Motor neuron (in vitro differentiated cells): ENCODE data around the gene SEC61A1. TPM values are rescaled to one million over a fixed set of nuclear protein-coding genes. Genes with fewer than 3 reads are reported as not detected.

Experiments used
- ATAC-seq, 8 experiments: fragments of 200-7000 bp; cut with Tn5 transposase; replicated peaks in 6 of 8; 2 replicates each; pipeline ENCODE4 v1.8.0; 2021; ENCODE audit warnings: mild to moderate bottlenecking in 8 of 8, moderate library complexity in 8 of 8
- H3K27ac ChIP-seq, 2 donors: fragments of 250-450 bp; sonication (Bioruptor Pico); 2 replicates each; pipeline ENCODE4 v1.9.0; 2021; ENCODE audit warnings: antibody characterized with exemption in 2 of 2, mild to moderate bottlenecking in 2 of 2, moderate library complexity in 1 of 2
- H3K4me1 ChIP-seq, 2 donors: fragments of 250-450 bp; sonication (Bioruptor Pico); replicated peaks in 1 of 2; 2 replicates each; pipeline ENCODE4 v1.6.1; 2021; ENCODE audit warnings: antibody characterized with exemption in 2 of 2, mild to moderate bottlenecking in 2 of 2, moderate library complexity in 1 of 2
- H3K4me3 ChIP-seq, 5 donors: fragments of 250-450 bp; sonication (Bioruptor Pico); 2 replicates each; pipeline ENCODE4 v1.9.0; 2021; ENCODE audit warnings: antibody characterized with exemption in 5 of 5, mild to moderate bottlenecking in 5 of 5, moderate library complexity in 4 of 5
- WGBS, 10 experiments: fragments of 450-650 bp; shearing (Covaris generic); methylation state at CpG; one replicate each; pipeline ENCODE4 v1.0.0; 2022; 5-methylcytosine and 5-hydroxymethylcytosine counted together
- in situ Hi-C, 9 experiments: fragments of 400-800 bp; cut with MboI; loops; one replicate each; pipeline ENCODE4 v1.15.0; 2021; ENCODE audit warnings: low sequenced_read_pairs in 9 of 9, low pct_unique_long_range_greater_than_20kb in 2 of 9; ENCODE audit not compliant: unreplicated experiment in 9 of 9
- total RNA-seq, 8 experiments: library from RNA; unstranded; fragments of 300-600 nt; gene quantifications; 2 replicates each; pipeline versions ENCODE4 v1.2.3 to v1.2.4, GENCODE V29; 2022

The SEC61A1 gene
- total RNA-seq, 8 experiments from 2014 or later, result 120 to 261 (median 172) TPM

DNA sequence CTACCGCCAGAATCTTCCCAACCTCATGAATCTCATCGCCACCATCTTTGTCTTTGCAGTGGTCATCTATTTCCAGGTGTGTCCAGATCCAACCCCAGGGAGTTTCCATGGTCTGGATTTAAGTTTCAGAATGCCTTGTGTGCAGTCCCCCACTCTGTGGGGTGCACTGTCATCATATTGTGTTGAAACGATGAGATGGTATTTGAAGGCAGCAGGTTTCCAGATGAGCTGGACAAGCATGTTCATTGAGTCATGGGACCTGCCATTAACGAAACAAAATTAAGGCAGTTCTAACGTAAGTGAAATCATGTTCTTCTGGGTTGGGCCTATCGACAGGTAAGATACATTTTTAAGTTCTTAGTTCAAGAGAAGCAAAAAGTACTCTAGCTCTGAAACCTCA lies 12.7 kb downstream of the SEC61A1 start:
- in situ Hi-C loops, result no loop called here
- 51 to 100% (median 88%) methylated on average over 1 to 6 of the region's 6 CpGs; no CpG with 5 or more reads in 1 of the 10 experiments for WGBS, 10 experiments
- Histone ChIP-seq H3K4me3 (no peak overlapping the region), H3K27ac (no peak overlapping the region), H3K4me1 (no peaks in the 10 kb centered on the region)
- no peak for ATAC-seq

DNA sequence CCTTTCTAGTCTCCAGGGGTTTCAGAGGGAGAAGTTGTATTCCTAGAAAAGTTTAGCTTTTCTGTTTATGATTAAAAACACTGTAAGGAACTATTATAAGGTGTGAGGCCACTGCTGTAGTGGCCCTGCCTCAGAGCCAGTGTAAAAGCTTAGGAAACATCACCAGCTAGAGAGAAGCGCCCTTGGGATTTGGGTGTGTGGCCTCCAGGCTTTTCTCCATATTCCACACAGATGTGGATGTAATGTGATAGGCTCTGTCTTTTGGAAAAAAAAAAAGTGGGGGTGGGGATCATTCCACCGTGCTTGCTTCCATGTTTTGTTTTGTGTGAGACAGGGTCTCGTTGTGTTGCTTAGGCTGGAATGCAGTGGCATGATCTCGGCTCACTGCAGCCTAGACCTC lies 13.9 kb downstream of the SEC61A1 start:
- in situ Hi-C loops, result no loop called here
- peak in 3 of 8 experiments; percentile 49 to 81 (median 50) for ATAC-seq
- Histone ChIP-seq H3K4me1 (no peaks in the 10 kb centered on the region), H3K27ac (no peak overlapping the region), H3K4me3 (no peak overlapping the region)
- 90 to 100% (median 90%) methylated on average over 2 to 4 of the region's 4 CpGs; no CpG with 5 or more reads in 7 of the 10 experiments for WGBS, 10 experiments

DNA sequence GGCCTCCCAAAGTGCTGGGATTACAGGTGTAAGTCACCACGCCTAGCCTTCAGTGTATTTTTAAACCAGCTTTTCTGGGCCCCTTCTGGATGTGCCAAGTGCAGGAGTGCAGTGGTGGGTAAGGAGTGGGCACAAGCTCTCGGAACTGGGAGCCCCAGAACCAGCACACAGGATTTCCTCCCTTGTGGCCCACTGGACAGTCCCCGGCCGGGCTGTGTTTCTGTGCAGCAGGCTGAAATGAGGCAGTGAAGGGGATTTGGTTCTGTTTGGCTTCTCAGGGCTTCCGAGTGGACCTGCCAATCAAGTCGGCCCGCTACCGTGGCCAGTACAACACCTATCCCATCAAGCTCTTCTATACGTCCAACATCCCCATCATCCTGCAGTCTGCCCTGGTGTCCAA lies 14.4 kb downstream of the SEC61A1 start:
- in situ Hi-C loops, result no loop called here
- no peak overlapping the region for H3K4me3 ChIP-seq
- 60 to 100% (median 97%) methylated on average over 1 to 8 of the region's 9 CpGs; no CpG with 5 or more reads in 3 of the 10 experiments for WGBS, 10 experiments
- H3K27ac ChIP-seq, result no peak overlapping the region
- ATAC-seq, result no peak
- H3K4me1 ChIP-seq, result no peaks in the 10 kb centered on the region

DNA sequence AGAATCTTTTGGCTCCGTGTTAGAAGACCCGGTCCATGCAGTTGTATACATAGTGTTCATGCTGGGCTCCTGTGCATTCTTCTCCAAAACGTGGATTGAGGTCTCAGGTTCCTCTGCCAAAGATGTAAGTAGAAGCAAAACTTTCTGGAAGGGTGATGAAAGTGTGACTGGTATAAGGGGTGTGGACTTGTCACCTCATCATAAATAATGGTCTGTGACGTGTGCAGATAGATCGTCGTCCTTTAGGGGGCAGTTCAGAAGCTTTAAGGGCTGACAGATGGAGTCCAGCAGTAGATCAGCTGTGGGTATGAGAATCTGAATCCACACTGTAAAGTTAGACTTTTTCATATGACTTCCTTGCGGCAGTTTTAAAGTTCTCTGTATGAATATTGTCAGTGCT lies 15.3 kb downstream of the SEC61A1 start:
- 50 to 95% (median 84%) methylated on average over 1 to 5 of the region's 7 CpGs; no CpG with 5 or more reads in 2 of the 10 experiments for WGBS, 10 experiments
- peak in 2 of 8 experiments; percentile 5 to 15 for ATAC-seq
- in situ Hi-C loops, result no loop called here

DNA sequence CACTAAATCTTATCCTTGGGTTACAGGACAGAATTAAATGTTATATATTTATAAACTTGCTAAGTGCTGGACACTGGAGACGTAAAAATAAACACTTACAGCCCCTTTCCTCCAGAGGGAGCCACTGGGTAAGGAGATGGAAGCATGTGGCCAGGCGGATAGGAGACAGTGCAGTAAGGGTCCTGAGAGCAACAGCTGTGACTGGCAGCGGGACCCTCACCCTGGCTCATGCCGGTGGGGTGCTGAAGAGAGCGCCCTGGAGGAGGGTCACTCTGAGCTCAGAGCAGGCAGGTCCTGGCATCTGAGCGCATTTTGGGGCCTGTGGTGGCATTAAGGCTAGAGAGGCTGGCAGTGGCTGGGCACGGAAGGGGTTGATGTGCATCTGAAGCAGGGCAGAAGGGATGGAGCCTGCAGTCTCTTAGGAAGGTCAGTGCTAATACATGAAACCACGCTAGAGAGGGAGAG lies 16.0 kb downstream of the SEC61A1 start:
- Histone ChIP-seq H3K4me1 (no peaks in the 10 kb centered on the region), H3K4me3 (no peak overlapping the region), H3K27ac (no peak overlapping the region)
- 60 to 100% (median 88%) methylated on average over 1 to 6 of the region's 8 CpGs; no CpG with 5 or more reads in 3 of the 10 experiments for WGBS, 10 experiments
- peak; percentile 5 to 45 (median 18) for ATAC-seq
- in situ Hi-C loops, result no loop called here

More for the DNA sequence above, 15.3 kb downstream of the SEC61A1 start:
- no peak overlapping the region for H3K4me3 ChIP-seq
- H3K4me1 ChIP-seq, result no peaks in the 10 kb centered on the region
- no peak overlapping the region for H3K27ac ChIP-seq

DNA sequence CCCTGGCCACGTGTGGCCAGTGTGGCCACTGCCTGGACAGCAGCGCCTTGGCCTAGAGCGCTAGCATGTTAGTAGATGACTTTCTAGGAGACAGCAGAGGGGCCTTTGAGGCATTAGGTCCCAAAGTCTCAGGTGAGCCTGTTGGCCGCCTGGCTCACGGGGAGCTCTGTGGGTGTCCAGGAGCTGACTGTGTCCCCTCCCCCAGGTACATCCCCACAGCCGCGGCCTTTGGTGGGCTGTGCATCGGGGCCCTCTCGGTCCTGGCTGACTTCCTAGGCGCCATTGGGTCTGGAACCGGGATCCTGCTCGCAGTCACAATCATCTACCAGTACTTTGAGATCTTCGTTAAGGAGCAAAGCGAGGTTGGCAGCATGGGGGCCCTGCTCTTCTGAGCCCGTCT lies 17.0 kb downstream of the SEC61A1 start:
- Histone ChIP-seq H3K27ac (no peak overlapping the region), H3K4me3 (no peak overlapping the region), H3K4me1 (no peaks in the 10 kb centered on the region)
- in situ Hi-C loops, result no loop called here
- ATAC-seq, result no peak
- 60 to 100% (median 92%) methylated on average over 1 to 8 of the region's 15 CpGs; no CpG with 5 or more reads in 4 of the 10 experiments for WGBS, 10 experiments

DNA sequence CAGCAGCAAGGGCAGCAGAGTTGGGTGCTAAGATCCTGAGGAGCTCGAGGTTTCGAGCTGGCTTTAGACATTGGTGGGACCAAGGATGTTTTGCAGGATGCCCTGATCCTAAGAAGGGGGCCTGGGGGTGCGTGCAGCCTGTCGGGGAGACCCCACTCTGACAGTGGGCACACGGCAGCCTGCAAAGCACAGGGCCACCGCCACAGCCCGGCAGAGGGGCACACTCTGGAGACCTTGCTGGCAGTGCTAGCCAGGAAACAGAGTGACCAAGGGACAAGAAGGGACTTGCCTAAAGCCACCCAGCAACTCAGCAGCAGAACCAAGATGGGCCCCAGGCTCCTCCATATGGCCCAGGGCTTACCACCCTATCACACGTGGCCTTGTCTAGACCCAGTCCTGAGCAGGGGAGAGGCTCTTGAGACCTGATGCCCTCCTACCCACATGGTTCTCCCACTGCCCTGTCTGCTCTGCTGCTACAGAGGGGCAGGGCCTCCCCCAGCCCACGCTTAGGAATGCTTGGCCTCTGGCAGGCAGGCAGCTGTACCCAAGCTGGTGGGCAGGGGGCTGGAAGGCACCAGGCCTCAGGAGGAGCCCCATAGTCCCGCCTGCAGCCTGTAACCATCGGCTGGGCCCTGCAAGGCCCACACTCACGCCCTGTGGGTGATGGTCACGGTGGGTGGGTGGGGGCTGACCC lies 18.8 kb downstream of the SEC61A1 start:
- peak overlapping the region in 1 of 2 donors; percentile 23 for H3K27ac ChIP-seq
- ATAC-seq, result no peak
- H3K4me1 ChIP-seq, result peaks cover 7 to 9% of the 10 kb centered on the region in 2 donors
- no peak overlapping the region for H3K4me3 ChIP-seq
- in situ Hi-C loops, result no loop called here
- WGBS, 10 experiments, result 80 to 100% (median 89%) methylated on average over 1 to 5 of the region's 13 CpGs; no CpG with 5 or more reads in 4 of the 10 experiments

DNA sequence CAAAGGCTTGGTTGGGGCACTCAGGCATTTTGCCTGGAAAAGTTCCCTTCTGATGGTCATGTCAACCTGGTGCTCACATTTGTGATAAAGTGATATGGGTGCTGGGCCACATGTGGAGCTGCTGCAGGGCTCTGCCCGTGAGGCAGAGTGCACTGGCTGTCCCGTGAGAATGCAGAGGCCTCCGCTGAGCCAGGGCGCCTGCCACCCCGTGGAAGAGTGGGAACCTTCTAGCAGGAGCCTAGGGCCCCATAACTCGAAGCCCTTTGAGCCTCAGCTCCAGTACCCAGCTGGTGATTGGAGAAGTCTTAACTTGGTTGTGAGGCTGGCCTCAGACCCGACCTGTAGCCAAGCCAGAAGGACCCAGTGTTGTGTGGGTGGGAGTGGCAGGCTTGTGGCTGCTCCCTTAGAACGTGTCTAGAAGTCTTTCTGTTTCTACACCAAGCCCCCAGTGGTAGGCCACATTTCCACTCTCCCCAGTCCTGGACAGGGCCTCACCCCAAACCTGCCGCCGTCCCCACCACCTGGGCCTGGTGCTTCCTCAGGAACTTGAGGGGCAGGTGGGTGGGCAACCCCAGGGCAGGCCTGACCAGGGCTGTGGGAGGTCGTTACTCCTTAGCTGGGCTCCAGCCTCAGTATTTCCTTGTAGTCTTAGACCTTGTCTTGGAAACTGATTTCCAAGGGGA lies 19.7 kb downstream of the SEC61A1 start:
- 70 to 100% (median 86%) methylated on average over 2 to 10 of the region's 11 CpGs; no CpG with 5 or more reads in 3 of the 10 experiments for WGBS, 10 experiments
- Histone ChIP-seq H3K4me1 (peaks cover 14 to 17% of the 10 kb centered on the region in 2 donors), H3K4me3 (no peak overlapping the region), H3K27ac (no peak overlapping the region)
- in situ Hi-C loops, result no loop called here
- ATAC-seq, result no peak

DNA sequence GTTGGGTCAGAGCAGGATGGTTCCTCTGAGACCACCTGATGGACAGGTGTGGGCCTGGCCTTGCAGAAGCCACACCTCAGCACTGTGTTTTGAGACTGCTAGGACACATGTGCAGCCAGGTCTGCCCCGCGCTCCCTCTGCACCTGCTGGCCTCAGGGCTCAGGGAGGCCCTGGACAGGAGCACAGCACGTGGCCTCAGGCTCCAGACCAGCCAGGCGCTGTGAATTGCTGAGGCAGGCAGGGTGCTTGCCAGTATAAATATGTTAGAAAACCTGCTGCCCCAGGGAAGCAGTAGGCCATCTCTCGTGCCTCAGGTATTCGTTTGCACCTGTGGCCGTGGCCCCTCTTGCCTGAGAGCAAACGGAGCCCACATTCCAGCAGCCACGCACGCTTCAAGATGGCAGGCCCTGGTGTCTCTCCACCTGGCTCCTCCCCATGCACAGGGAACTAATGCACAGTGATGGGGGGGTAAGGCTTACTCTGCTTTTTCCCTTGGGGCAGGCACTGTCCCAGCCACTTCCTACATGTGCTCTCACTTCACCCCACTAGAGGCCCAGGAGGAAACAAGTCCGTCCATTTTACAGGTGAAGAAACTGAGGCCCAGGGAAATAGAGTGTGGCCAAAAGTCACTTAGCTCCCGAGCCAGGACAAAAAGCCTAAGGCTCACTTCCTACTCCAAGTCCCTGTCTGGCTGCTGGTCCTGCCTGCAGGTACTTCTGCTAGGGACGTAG lies 20.4 kb downstream of the SEC61A1 start:
- no peak for ATAC-seq
- 90 to 100% (median 100%) methylated on average over 1 to 7 of the region's 13 CpGs; no CpG with 5 or more reads in 2 of the 10 experiments for WGBS, 10 experiments
- Histone ChIP-seq H3K27ac (no peak overlapping the region), H3K4me3 (no peak overlapping the region), H3K4me1 (peaks cover 18 to 22% of the 10 kb centered on the region in 2 donors)
- in situ Hi-C loops, result no loop called here

DNA sequence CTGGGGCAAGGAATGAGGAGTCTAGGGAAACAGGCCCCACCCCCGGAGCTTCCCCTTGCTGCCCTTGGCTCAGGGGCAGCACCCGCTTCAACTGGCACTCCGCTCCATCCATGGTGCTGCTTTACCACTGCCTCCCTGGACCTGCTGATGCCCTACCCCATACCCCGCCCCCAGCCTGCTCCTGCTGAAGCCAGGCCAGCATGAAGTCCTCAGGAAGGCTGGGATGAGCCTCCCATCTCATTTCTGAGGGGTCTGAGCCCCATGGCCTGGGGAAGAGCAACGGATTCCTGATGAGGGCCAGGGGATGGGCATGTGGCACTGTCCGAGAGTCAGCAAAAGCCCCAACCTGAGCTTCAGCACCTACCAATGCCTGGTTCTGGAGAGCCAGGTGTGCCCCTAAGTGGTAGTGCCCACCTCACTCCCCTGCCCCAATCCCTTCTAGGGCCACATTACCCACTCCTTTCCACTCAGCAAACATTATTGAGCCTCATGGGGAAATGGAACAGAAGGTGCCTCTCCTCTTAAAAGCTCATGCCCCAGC lies 21.0 kb downstream of the SEC61A1 start:
- Histone ChIP-seq H3K4me1 (peaks cover 24 to 29% of the 10 kb centered on the region in 2 donors), H3K4me3 (no peak overlapping the region), H3K27ac (no peak overlapping the region)
- in situ Hi-C loops, result no loop called here
- 83 to 100% methylated on average over 1 of the region's 6 CpGs; no CpG with 5 or more reads in 8 of the 10 experiments for WGBS, 10 experiments
- ATAC-seq, result no peak

DNA sequence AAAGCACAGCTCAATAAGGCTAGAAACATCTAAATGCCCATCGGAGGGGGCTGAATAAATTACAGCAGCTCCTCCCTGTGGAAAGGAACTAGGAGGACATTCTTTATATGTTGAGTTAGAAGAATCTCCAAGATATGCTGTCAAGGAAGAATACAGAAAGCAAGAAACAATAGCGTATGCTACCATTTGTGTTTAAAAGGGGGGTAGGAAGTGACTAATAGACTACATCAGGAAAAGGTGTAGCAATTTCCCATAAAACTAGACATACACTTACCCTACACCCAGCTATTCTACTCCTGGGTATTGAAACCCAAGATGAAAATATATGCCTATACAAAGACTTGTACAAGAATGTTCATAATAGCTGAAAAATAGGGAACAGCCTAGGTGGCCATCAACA lies 21.6 kb downstream of the SEC61A1 start:
- WGBS, 10 experiments, result 60 to 100% (median 83%) methylated on average over 1 to 2 of the region's 2 CpGs; no CpG with 5 or more reads in 1 of the 10 experiments
- no peak overlapping the region for H3K27ac ChIP-seq
- H3K4me1 ChIP-seq, result peaks cover 28 to 34% of the 10 kb centered on the region in 2 donors
- no peak overlapping the region for H3K4me3 ChIP-seq
- ATAC-seq, result no peak
- in situ Hi-C loops, result no loop called here

DNA sequence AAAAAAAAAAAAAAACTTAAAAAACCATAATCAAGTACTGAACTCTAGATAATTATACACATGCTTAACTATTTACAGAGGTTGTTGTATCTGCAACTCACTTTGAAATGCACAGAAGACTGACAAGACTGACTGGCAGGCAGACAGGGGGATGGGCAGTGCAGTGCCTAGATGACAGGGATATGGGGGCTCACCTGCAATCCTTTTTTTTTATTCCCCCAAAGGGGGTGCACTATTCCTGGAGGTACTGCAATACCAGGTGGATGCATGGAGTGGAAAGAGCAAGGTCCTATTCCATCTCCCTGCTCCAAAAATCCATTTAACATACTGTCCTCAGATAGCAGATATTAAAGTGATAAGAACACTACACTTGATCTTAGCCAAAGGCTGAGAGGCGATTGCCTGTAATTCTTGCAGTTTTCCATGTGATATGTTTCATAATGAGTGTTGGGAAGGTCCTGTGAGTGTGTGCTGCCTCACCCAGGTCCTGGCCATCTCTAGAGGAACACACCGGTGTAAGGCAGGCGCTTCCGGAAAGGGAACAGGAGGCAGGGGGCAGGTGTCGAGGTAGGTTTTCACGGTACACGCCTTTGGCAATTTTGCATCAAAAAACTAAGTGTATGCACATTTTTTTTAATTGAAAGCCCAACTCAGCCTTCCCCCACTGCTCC lies 22.7 kb downstream of the SEC61A1 start:
- Histone ChIP-seq H3K4me3 (peak overlapping the region in 2 of 5 donors; percentile 17 to 21), H3K27ac (peak overlapping the region in 1 of 2 donors; percentile 29), H3K4me1 (peaks cover 28 to 37% of the 10 kb centered on the region in 2 donors)
- peak in 7 of 8 experiments; percentile 2 to 39 (median 5) for ATAC-seq
- in situ Hi-C loops, result loop anchor here in 1 of 9 experiments (25.0 kb wide), 2 partner anchors 412 to 537 kb away; partner anchors contain the start of gene GATA2
- 14 to 88% (median 50%) methylated on average over 1 to 7 of the region's 7 CpGs; no CpG with 5 or more reads in 3 of the 10 experiments for WGBS, 10 experiments
